Stimulated activated CD4-positive, alpha-beta T cell treated with anti-CD3 and anti-CD28 coated beads, Interleukin-4, amount 100 ng/mL, for 48 hours (primary cell): ENCODE data around the gene CTRB2.
"Not testable (repeated sequence)": the region's sequence is repeated elsewhere in the genome, so short reads cannot be mapped to it uniquely, and the experiment has no call there.

Experiments
- DNase-seq, 2 donors: peaks; one replicate each; pipeline ENCODE4 v3.0.0-alpha.2; 2020; ENCODE audit warnings: low read depth in 2 of 2

Gene CTRB2

GRCh38 chr16:75227361-75228142 lies 20.6 kb upstream of the CTRB2 start:
- no peak for DNase-seq

- DNase-seq, result no peak
Measured at GRCh38 chr16:75226550-75227360, 19.8 kb upstream of the CTRB2 start.

GRCh38 chr16:75225678-75226515 lies 18.9 kb upstream of the CTRB2 start:
- no peak for DNase-seq

GRCh38 chr16:75225092-75225491 lies 18.1 kb upstream of the CTRB2 start:
- DNase-seq, result no peak

- no peak for DNase-seq
Measured at GRCh38 chr16:75224306-75225082, 17.5 kb upstream of the CTRB2 start.

GRCh38 chr16:75223129-75223528 lies 16.2 kb upstream of the CTRB2 start:
- DNase-seq, result not testable (repeated sequence)

- no peak for DNase-seq
Measured at GRCh38 chr16:75222271-75222783, 15.4 kb upstream of the CTRB2 start.

- no peak for DNase-seq
Measured at GRCh38 chr16:75219838-75220237, 12.9 kb upstream of the CTRB2 start.

- no peak for DNase-seq
Measured at GRCh38 chr16:75219088-75219487, 12.1 kb upstream of the CTRB2 start.

- no peak for DNase-seq
Measured at GRCh38 chr16:75218256-75219076, 11.5 kb upstream of the CTRB2 start, which contains the start of gene CTRB1. TSS of gene CTRB1 (plus strand) at chr16:75218988. CDS start at chr16:75219008, 20 bp downstream.

- no peak for DNase-seq
Measured at GRCh38 chr16:75217389-75217851, 10.5 kb upstream of the CTRB2 start.

GRCh38 chr16:75216576-75216975 lies 9.6 kb upstream of the CTRB2 start:
- no peak for DNase-seq

- DNase-seq, result no peak
Measured at GRCh38 chr16:75216127-75216526, 9.2 kb upstream of the CTRB2 start.

- DNase-seq, result not testable (repeated sequence)
Measured at GRCh38 chr16:75211286-75211685, 4.3 kb upstream of the CTRB2 start.

- no peak for DNase-seq
Measured at GRCh38 chr16:75209944-75210343, 3.0 kb upstream of the CTRB2 start.

GRCh38 chr16:75209514-75209913 lies 2.6 kb upstream of the CTRB2 start:
- DNase-seq, result not testable (repeated sequence)

- DNase-seq, result no peak
Measured at GRCh38 chr16:75208861-75209505, 2.0 kb upstream of the CTRB2 start.

- no peak for DNase-seq
Measured at GRCh38 chr16:75208242-75208825, 1.4 kb upstream of the CTRB2 start.

GRCh38 chr16:75207831-75208230 lies 870 bp upstream of the CTRB2 start:
- no peak for DNase-seq
